COLO829 (cell line): ENCODE data around the gene RUBCN.
"Not testable (repeated sequence)": the region's sequence is repeated elsewhere in the genome, so short reads cannot be mapped to it uniquely, and the experiment has no call there.

Experiments used
- DNase-seq: peaks from one replicate; pipeline ENCODE4 v3.0.0; 2012; ENCODE audit warnings: low spot score

Gene RUBCN

GRCh38 chr3:197734667-197735318 lies 1.9 kb downstream of the RUBCN start:
- no peak for DNase-seq

GRCh38 chr3:197733042-197733441 lies 3.7 kb downstream of the RUBCN start:
- no peak for DNase-seq

DNA sequence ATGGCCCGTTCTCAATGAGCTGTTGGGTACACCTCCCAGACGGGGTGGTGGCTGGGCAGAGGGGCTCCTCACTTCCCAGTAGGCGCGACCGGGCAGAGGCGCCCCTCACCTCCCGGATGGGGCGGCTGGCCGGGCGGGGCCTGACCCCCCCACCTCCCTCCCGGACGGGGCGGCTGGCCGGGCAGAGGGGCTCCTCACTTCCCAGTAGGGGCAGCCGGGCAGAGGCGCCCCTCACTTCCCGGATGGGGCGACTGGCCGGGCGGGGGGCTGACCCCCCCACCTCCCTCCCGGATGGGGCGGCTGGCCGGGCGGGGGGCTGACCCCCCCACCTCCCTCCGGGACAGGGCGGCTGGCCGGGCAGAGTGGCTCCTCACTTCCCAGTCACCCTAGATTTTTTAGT lies 5.2 kb downstream of the RUBCN start:
- not testable (repeated sequence) for DNase-seq

DNA sequence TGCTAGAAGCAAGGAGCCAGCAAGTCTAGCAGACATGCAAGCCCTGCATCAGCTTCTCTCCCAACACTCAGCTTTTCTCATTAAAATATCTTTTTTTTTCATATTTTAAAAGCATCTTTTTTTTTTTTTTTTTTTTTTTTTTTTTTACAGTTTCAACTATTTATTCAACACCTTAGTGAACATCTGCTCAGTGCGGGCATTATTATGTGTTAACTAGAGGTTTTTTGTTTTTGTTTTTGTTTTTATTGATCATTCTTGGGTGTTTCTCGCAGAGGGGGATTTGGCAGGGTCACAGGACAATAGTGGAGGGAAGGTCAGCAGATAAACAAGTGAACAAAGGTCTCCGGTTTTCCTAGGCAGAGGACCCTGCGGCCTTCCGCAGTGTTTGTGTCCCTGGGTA lies 5.9 kb downstream of the RUBCN start:
- DNase-seq, result not testable (repeated sequence)

DNA sequence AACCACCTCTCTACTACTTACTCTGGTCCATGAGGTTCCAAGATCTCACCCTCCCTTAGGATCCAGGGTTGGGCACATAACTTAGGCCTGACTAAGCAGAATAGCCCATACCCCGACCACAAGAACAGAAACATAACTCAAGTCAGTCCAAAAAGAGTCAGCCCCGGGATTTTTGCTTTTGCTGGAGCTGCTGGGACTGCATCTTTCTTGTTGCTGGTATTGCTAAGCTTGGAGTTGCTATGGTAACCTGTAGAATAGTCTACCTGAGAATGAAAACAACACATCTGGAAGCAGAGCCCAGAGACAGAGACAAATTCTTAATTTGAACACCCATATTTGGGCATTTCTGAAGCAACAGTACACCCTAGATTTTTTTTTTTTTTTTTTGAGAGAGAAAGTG lies 6.5 kb downstream of the RUBCN start:
- no peak for DNase-seq

DNA sequence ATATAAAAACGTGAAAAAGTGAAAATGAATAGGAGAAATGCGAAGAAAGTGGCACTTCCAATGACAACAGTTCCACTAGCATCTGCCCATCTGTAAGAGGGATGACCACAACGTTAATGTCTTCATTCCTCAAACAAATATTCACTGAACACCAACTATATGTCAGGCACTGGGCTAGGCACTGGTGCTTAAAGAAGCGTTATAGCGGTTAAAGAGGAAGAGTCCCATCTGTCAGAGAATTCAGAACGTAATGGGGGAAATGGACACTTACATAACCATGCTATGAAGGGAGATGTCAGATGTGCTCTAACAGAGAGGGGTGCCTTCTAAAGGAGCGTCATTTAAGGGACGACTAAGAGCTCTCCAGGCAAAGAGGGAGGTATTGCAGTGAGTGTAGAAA lies 8.2 kb downstream of the RUBCN start:
- no peak for DNase-seq

- not testable (repeated sequence) for DNase-seq
Measured at GRCh38 chr3:197727878-197728277, 8.8 kb downstream of the RUBCN start.

- no peak for DNase-seq
Measured at GRCh38 chr3:197722734-197723133, 14.0 kb downstream of the RUBCN start.

DNA sequence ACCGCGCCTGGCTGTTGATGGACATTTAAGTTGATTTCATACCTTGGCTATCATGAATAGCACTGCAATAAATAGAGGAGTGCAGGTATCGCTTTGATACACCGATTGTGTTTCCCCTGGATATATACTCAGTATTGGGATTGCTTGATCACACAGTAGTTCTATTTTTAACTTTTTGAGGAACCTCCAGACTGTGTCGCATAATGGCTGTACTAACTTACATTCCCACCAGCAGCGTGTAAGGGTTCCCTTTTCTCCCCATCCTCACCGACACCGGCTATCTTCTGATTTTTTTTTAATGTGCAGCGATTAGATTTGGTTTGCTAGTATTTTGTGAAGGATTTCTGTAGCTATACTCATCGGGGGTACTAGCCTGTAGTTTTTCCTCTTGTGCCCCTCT lies 16.0 kb downstream of the RUBCN start:
- DNase-seq, result no peak

DNA sequence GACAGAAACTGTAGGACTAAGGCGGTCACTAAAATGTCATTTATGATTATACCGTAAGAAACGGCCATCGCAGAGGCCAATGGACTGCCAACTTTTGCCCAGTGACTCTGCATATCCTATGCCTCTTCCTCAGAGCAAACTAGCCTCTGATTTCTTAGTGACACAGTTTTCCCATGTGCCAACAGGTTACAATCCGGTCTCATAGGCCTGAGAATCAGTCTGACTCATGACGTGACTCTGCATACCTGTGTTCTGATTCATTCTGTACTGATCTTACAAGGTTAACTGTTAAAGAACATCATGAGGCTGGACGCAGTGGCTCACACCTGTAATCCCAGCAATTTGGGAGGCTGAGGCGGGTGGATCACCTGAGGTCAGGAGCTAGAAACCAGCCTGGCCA lies 17.8 kb downstream of the RUBCN start:
- DNase-seq, result no peak

GRCh38 chr3:197714251-197714650 lies 22.5 kb downstream of the RUBCN start:
- DNase-seq, result no peak

DNA sequence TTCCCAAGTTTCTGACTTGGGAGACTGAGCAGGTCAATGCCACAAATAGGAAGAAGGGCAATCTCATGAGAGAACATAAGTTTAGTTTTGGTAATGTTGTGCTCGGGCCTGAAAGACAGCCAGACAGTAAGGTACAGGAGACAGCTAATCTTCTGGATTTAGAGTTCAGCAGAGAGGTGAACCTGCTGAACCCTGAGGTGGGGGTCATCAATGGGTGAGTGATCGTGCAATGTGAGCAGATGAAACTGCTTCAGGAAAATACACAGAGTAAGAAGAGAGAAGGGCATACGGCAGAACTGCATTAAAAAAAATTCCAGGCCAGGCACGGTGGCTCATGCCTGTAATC lies 23.3 kb downstream of the RUBCN start:
- DNase-seq, result no peak

- DNase-seq, result peak; percentile 86
Measured at GRCh38 chr3:197711973-197712707, 24.6 kb downstream of the RUBCN start.

- DNase-seq, result not testable (repeated sequence)
Measured at GRCh38 chr3:197710965-197711364, 25.7 kb downstream of the RUBCN start.

DNA sequence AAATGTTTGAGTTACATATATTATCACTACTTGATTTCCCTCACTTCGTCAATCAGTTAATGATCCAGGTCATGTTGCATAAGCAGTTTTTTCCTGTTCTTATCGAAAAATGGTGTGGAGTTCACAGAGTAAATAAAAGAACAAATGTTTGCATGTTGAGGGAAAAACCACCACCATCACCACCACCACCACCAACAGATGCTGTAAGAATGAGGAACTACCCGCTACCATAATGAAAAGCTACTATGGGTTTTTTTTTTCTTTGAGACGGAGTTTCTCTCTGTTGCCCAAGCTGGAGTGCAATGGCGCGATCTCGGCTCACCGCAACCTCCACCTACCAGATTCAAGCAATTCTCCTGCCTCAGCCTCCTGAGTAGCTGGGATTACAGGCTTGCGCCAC lies 27.6 kb downstream of the RUBCN start:
- DNase-seq, result no peak

DNA sequence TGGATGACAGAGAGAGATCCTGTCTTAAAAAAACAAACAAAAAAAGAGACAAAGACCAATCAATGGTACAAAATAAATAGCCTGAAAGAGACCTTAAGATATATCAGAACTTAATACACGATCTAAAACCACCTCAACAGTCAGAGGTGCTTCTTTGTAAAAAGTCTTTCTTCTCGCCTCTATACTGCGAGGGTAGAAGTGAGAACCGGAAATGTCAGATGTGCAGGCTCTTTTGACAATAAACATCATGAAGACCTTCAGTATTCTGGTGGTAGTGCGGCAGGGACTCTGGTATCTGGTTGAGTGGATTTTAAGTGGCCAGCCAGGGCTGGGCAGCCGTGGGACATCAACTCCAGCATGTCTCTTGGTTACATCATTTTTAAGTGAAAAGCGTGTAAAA lies 30.0 kb downstream of the RUBCN start:
- no peak for DNase-seq

DNA sequence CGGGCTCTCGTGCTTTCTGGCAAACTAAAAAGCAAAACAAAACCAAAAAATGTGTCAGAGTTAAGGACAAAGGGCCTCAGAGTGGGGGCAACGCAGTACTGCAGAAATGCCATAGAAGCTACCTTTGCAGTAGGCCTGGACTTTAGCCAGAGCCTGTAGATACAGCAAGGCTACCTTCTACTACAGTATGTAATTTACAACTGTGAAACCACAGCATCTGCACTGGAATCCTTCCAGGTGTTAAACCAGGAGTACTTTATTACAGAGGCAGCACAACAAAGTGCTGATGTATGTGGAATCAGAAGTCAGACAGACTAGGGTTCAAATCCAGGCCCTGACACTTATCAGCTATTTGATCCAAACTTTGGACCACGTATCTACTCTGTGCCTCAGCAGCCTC lies 34.9 kb downstream of the RUBCN start:
- DNase-seq, result no peak

- no peak for DNase-seq
Measured at GRCh38 chr3:197700095-197700494, 36.6 kb downstream of the RUBCN start.

- DNase-seq, result no peak
Measured at GRCh38 chr3:197697355-197697754, 39.3 kb downstream of the RUBCN start.

DNA sequence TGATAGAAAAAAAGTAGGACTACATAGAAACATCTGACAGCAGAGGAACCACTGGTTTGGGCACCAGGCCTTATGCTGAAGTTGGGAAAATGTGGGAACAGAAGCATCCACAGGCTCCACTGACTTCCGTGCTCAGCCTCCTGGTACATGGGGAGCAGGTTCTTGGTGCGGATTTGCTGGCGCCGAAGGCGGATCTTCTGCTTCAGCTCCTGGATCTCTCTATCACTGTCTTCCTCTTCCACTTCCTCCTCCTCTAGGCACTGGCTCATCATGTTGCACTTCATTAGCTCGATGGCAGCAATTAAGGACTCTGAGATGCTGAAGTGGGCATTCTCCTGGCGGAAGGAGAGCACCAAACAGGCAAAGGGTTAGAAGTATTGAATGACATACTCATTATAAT lies 42.5 kb downstream of the RUBCN start:
- no peak for DNase-seq

GRCh38 chr3:197692641-197693040 lies 44.1 kb downstream of the RUBCN start:
- no peak for DNase-seq

GRCh38 chr3:197690754-197691153 lies 46.0 kb downstream of the RUBCN start:
- no peak for DNase-seq

DNA sequence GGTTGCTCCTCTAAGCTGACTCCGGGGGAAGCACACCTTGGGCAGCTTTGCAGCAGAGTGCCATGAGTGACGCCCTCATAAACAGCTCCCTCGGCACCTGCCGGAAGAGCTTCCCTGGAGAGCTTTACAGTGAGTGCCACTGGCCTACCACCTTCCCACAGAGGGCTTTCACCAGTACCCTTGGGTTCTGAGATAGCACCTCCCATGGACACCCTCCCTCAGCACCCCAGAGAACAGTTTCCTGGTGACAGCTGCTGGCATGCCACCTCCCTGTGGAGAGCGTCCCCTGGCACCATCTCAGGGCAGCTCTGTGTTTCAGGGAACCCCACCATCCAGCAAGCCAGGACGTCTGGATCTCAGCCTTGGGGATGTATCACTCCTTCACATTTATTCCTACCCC lies 49.1 kb downstream of the RUBCN start:
- no peak for DNase-seq

- no peak for DNase-seq
Measured at GRCh38 chr3:197686899-197687298, 49.8 kb downstream of the RUBCN start.
